Superior temporal gyrus (tissue), 1 donor: ENCODE data around the gene CMSS1.

ENCODE experiments used
- DNase-seq: peaks from one replicate; pipeline ENCODE4 v3.0.0-alpha.2; 2016; ENCODE audit errors: extremely low spot score

The CMSS1 gene

DNA sequence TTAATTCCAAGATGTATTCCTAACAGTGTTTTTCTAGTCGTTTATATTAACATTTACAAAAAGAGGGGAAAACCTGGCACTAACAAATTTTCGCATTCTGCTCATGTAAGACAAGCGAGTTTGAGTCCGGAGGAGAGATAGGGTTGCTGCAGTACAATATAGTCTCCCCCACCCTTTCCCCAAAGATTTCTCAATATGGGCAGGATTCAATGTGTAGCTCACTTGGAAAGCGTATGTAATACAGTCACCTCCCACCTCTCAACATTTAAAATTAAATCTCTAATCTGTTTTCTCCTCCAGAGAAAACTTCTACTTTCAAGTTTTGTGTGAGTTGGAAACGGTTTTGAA is 57.9 kb downstream of the CMSS1 start:
- DNase-seq, result no peak

DNA sequence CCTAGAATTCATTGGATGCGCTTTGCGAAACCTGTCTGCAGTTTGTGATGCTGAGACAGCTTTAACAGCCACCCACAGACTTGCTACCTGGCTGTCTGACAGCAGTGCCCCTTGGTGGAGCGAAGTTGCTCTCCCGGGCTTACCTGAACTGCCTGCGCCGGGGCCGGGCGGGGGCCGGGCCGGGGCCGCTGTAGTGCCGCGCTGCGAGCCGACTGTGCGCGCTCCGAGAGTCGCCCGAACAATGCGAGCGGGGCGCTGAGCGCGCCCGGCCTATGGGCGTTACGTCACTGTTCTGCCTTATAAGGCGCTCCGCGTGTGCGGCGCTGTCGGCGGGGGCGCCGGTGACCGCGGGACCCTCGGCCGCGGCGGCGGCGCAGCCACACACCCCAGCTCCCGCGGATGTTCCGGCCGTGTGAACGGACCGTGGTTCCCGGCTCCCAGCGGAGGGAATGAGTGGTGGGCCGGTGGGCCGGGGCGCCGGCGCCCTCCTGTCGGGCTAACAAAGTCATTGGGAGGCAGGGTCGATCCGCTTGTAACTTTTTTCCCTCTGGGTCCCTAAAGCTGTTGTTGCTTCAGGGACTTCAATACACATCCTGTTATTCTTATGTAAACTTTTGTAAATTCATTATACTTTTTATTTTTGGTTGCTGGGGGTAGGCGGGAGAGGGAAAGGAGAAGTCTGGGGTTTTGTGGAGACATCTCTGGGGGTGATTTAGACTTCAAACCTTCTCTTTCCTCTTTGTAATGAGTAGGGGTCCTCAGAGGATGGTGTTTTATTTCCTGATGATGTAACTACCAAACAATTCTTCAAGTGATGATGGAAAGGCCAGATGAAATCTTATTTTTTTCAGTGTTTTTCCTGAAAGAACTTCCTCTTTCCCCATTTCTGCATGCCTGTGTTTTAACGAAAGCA is 58.5 kb downstream of the CMSS1 start:
- peak; percentile 78 for DNase-seq

DNA sequence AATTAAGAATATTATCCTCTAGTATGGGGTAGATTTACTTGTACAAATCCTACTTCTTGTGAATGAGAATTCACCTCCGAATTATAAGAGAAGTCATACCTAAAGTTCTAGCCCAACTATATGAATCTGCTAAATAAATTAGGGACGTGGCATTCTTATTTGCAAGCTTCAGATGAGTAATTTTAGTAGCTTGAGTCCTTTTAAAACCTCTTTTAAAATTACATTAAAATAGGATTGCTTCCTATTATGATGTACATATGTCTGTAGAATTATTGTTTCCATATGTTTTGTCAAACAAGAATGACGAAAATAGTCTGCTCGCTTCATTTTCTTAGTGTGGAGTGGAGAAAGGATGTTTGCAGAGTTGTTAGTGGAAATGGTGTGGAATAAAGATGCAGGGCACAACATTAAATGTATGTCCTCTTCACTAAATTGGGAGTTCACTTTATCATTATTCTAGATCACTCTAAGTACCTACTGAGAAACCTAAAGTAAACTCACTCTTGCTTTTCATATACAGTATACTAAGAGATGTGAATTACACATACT is 59.4 kb downstream of the CMSS1 start:
- no peak for DNase-seq

DNA sequence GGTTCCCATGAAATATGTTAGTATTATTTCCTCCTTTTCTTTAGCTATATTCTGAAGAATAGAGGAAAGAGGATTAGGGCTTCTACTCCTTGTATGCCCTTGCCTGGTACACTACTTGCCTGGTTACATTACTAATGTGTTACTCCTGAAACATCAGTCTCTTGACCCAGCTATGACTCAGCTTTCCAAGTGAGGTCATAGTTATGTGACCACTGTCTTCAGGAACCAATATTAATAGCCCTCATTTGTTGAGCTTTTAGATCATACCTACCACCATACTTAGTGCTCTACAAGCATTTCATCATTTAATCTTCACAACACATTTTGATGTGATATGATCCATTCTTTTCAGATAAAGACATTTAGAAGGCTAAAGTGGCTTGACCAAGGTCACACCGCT is 60.3 kb downstream of the CMSS1 start:
- no peak for DNase-seq

DNA sequence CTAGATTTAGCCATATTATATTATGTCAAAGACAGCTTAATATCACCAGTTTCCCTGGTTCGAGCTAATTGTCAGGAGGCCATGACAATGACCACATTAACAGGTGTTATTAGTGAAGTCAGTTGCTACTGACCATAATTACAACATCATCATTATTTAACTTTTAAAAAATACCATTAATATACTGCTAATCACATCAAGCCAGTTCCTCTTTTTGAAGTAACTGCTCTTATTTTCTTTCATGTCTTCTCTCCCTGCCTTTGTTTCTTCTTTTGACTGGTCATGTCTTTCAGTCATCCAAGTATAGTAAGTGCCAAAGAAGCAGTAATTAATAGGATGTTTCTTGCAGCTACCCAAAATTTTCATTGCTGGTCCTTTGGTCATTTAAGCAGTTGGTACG is 61.6 kb downstream of the CMSS1 start:
- no peak for DNase-seq

DNA sequence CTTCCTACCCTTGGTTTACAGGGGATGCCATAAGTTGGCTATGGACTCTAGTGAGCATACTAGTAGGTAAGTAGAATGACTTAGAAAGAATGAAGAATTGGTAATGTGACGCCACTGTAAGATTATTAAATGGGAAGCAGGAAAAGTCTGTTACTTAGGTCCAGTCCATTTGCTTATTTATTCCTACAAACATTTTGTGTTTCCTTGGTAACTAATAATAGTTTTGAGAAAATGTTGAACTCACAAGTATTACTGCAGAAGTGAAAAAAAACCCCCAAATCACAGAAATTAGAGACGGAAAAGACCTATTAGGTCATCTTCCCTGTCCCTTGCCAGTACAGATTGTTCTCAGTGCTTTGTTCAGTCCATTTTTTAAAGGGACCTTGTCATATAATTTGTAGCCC is 63.5 kb downstream of the CMSS1 start:
- DNase-seq, result no peak

DNA sequence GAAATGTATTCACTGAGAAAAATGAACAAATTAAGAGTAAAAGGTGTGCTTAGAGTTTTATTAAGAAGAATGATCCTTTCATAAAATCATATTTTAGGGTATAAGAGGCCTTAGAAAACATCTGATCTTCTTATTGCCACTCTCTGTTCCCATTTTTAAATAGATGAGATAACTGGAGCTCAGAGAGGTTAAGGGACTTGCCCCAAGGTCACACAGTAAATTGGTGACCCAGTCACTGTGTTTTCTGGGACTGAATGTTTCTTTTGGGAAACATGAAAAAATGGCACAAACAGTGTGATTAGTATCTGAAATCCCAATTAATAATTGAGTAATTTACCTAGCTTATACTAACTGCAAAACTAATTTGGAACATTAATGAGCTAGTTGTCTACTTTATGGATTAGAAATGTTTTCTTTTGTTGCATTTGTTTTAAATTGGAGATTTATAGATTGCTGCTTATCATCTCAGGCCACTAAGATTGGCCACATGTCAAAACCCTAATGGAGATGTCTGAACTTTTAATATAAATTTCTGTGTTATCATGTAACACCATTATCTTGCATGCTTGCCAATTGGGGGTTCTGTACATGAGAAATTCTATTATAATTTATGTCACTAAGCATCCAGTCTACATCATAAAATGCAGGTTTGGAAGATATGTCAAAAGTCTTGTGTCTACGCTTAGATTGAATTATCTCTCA is 64.9 kb downstream of the CMSS1 start:
- no peak for DNase-seq

DNA sequence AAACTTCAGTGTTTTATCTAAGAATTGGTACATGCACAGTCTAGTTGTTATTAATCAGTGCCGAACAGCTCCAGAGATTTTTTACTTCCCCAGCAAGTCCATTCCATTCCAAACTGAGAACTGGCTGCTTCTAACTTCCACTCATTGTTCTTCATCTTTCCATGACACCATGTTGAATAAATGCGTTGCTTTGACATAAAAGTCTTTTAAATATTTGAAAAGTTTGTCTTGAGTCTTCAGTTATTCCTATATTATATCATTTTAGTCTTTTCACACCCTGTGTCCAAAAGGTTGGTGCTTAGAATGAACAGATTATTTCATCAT is 65.4 kb downstream of the CMSS1 start:
- DNase-seq, result no peak

DNA sequence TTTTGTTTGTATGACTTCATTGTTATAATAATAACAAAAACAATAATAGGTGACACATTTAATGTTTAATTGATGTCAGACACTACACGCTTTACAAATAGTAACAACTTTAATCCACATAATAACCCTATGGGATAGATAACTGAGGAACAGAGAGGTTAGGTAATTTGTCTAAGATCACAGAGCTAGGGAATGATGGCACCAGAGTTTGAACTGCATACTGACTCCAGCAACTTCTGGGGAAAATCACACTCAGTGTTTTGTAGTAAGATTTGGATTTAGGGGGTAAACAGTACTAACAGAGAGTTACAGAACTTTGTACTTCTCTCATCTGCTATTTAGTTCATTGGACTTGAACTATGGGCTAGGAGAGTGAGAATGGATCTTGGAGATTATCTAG is 66.0 kb downstream of the CMSS1 start:
- no peak for DNase-seq

DNA sequence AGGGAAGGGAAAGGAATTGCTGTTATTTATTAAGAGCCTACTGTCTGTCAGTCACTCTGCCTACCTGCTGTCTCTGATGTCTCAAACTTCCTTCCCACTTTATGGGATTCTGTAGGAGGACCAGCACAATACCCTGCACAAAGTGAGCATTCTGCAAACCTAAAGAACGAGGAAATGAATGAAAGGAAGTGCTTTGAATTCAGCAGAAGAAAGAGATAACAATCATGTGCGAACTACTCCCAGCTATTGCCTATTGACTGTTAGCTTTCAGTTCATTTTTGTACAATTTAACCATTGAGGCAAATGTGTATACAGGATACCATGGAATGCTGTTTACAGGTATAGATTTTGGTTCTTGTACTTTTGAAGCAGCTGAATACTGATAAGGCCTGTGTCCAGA is 66.8 kb downstream of the CMSS1 start:
- no peak for DNase-seq

DNA sequence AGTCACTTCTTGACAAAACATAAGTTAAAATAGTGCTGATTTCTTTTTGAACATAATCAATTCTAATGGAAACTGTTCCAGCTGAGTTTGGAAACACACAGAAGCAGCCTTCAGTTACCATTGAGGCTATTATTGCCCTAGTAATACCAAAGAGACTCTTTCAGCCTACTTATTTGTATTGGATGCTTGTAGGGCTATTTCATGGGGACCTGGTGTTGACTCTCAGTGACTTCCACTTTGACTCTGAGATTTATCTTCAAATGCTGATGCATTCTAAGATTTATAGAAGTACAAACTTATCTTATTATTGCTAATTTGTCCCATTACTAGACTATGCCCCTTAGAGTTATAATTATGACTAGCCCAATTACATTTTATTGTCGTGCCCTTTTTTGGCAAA is 67.4 kb downstream of the CMSS1 start:
- DNase-seq, result no peak

DNA sequence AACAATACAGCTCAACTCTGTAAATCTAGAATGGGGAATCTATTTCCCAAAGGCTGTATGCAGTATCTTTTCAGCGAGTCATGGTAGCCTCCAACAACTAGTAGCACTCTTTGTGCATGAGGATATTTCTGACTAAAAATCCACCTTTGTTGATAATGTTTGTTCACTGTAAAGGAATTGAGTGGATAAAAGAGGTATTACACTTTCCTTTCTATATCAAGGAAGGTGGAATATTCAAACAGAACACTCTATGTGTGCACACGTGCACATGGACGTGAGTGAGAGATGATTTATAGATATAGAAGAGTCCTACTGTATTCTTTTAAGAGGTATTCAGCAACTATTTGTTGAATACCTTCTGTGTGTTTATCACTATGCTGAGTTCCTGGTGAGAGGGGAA is 68.2 kb downstream of the CMSS1 start:
- DNase-seq, result no peak

DNA sequence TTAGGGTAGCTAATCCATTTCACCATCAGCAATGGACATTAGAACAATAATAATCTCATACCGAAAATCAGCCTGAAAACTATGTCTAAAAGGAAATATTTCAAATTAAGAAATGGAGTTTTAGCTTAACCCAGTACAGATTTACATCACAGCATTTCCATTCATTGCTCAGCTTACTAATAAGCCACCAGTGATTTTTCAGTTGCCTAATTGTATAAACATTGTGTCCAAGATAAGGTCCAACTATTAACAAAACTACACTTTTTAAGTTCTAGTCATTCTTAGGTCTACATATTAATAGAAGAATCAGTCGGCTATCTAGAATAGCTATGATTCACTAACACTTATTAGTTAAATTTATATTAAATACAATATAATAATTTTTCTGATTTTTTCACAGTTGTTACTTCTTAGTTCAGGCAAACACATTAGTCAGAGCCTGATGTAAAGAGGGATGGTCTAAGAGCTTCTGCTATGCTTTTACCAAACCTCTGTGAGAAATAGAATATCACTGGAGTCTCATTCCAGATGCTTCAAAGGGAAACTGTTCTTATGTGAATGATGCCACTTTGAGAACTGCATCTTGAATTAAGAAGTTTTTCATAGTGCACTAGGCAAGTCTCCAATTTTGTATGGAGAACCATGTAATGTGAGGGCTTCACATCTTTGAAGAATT is 74.1 kb downstream of the CMSS1 start:
- no peak for DNase-seq

DNA sequence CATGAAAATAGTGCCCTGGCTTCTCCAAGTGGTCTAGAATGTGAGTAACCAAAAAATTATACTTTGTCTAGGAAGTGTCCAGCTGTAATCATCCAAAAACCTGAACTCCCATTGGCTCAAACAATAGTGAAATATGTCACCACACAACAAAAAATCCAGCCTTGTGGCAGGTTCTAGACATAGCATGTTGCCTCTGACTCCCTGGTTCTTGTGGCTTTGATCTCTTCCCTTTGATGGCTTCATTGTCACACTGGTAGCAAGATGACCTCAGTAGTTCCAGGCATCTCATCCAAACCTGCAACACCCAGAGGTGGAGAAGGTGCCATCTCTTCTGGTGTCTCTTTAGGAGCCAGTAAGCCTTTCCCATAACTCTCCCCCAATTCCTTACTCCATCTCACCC is 74.7 kb downstream of the CMSS1 start:
- DNase-seq, result no peak

DNA sequence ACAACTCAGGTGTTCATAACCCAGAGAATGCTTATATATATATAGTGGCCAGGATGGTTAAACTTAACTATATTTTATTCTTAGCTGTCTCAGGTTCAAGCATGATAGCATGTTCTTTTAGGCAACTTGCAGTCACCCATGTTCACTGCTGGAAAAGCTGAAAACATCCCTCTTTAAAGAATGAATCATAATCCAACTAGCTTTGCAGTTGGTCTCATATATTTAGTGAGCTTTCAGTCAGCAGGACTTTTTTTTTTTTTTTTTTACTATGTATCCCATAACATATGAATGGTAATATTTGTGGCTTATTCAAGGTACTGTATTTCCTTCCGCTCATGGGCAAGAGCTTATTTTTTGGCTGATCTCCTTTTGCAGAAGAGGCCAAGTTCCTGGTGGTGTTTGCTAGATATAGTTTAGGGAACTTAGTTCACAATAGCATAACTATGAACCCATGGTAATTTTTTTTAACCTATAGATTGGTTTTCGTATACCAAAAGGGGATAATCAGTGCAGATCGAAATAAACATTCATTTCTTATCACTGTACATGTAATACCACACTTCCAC is 77.6 kb downstream of the CMSS1 start:
- DNase-seq, result no peak

DNA sequence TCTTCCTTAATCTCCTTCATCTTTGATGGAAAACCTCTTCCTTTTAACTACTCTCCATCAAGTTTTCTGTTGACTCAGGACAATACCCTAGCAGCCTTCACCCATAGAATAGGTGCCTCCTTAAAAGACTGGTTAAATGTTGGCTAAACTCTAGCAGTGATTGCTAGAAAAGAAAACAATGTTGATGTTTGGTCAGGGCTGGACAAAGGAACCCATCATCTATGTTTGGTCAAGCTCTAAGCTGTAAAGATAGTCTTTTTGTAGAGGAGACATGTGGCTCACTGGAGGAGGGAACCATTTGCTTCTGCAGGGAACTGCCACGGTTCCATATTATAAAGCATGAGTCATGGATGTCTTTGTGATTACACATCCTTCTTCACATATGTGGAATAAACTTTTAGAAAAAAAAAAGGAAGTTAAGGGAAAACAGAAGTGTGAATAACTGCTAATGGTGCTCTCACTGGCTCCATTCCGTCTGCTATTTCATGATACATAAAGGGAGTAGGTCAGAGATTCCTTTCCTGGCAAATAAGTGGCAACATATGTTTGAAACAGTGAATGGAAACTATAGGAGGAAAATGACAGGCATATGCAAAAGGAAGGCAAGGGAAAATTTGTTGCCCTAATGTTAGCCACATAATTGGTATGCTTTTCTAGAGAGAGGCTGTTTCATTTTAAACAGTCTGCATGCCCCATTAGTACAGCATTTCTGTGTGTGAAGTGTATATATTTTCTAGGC is 78.2 kb downstream of the CMSS1 start:
- no peak for DNase-seq

DNA sequence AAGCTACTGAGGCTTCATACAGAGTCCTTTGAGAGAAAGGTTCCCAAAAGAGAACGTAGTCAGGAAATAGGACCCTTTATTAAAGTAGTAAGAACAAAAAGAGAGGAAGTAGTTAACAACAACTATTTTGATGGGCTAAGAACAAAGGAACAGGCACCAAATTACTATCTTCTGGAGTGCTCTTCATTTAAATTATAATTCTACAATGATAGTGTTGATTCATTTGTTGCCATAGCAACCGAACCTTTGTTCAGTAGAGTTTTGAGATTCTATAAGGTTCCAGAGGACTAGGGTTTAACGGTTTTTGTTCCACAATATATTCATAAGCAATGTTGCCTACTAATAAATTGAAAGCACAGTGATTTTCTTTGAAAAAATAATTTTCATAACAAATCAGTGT is 78.8 kb downstream of the CMSS1 start:
- no peak for DNase-seq

DNA sequence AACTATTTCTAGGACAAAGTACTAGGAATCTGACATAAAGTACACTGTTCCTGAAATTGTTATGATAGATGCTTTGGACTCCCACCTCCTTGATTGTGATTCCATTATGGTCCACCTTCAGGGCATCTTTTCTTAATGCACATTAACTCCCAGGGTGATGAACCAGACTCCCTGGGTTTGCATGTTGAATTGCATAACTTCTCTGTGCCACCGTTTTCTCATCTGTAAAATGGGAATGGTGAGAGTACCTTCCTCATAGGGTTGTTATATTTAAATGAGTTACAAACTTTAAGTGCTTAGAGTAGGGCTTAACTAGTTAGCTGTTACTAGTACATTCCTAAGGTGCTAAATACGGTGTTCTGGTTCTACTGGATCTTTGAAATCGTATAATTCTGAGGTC is 81.9 kb downstream of the CMSS1 start:
- no peak for DNase-seq

DNA sequence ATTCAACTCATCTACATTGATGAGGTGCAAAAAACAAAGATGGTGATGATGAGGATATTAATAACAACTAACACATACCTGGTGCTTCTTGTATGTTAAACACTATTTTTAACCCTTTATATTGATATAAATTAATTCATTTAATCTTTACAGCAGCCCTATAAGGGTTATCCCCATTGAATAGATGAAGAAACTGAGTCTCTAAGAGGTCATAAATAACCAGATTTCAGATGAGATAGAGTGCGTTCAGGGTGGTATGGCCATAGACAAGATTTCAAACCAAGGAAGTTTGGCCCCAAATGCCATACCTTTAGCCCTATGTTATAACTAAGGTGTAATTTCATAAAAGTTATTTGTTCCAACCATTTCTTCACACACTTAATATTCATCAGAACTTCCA is 82.6 kb downstream of the CMSS1 start:
- DNase-seq, result no peak

DNA sequence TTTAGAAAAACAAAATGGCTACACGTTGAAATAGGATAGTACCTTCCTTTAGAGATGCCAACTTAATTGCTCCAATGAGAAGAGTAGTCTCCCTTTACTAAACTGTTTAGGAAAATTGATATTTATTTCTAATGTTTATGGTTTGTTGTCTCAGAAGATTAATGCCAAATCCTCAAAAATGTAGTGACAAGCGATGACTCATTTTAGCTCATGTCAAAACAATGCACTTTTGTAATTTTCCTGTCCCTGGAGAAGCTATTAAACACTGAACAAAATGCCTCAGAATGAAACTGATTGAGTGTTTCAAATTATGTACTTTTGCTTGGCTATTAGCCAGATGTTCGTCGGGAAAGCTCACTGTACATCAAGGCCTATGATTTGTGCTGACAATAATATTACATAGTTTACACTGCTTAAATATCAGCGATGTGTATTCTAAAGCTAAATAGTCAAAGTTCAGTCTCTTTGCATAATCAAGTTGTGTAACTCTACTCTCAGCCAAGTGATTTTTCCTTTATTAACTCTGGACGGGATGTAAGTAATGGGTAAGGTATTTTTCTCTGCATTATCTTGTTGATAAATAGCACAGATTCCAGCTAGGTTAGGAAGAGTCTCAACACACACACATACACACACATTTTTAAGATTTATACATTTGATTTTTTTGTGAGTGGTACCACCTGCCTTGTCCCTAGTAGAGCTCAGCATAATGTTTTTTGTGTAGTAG is 83.7 kb downstream of the CMSS1 start:
- no peak for DNase-seq

DNA sequence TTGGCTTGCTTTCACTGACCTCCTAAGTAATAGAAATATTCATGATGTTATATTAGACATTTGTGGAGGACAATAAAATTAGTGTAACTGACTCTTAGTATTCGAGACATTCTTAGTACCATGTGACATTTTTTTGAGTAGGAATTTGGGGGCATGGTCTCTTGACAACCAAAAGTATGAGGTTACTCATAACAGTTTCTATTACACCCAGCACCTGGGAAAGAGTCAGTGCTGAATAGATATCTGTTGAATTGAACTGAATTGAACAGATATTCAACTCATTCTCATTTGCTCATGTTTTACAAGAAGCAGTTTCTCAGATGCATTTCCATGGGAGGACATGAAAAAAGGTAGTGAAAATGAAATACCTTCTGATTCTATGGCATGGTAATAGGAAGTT is 84.4 kb downstream of the CMSS1 start:
- no peak for DNase-seq
